NCI-H774 (cell line): ENCODE measurements around the gene CNGA3.
A peak's percentile ranks its signal among the peaks of the same experiment; 100 is the strongest.
"Not testable (repeated sequence)": the region's sequence is repeated elsewhere in the genome, so short reads cannot be mapped to it uniquely, and the experiment has no call there.

ENCODE experiments used
- DNase-seq: peaks from one replicate; lab custom pipeline; 2025; lab: John Stamatoyannopoulos, UW

The CNGA3 gene

DNA sequence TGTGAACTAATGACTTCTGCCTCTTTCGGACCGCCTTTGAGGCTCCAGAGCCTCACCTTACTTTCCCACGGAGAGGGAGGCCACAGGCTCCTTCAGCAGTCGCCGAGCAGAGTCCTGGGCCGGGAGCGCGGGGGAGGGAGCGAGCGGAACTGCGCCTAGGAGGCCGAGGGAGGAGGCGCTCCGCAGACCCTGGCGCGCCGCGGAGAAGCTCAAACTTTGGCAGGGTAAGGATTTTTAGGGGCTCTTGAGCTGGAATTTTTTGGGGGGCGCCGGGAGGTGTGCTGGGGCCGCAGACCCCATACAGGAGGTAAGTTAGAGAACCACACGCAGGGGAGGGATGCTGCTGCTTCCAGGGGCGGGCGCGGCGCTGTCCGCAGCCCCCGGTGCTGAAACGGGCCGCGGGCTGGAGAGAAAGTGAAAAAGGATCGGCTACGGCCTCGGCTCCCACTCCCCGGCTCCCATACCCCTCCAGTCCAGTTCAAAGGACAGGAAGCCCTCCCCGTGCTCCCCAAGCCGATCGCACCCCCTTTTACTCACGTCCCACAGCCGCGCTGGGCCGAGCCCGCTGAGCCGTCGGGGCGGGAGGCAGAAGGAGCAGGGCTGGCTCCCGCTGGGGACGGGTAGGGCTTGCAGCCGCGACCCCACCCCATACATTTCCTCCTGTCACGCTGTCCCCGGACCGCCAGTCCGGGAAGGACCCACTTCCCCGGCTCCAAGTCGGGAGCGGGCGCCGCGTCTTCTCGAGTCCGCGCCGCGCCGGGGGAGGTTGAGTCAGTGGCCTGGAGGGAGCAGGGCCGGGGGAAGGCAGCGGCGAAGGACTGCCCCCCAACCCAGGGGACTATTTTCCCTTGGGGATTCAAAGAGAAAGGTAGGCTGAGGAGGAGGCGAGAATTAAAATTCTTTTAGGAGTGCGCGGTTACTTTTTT lies at the start of gene CNGA3:
Gene CNGA3, plus strand, starts transcription at position 146 of the 926 bp plus-strand sequence. CDS start 23,520 bp downstream, outside the sequence.
- DNase-seq = no peak

DNA sequence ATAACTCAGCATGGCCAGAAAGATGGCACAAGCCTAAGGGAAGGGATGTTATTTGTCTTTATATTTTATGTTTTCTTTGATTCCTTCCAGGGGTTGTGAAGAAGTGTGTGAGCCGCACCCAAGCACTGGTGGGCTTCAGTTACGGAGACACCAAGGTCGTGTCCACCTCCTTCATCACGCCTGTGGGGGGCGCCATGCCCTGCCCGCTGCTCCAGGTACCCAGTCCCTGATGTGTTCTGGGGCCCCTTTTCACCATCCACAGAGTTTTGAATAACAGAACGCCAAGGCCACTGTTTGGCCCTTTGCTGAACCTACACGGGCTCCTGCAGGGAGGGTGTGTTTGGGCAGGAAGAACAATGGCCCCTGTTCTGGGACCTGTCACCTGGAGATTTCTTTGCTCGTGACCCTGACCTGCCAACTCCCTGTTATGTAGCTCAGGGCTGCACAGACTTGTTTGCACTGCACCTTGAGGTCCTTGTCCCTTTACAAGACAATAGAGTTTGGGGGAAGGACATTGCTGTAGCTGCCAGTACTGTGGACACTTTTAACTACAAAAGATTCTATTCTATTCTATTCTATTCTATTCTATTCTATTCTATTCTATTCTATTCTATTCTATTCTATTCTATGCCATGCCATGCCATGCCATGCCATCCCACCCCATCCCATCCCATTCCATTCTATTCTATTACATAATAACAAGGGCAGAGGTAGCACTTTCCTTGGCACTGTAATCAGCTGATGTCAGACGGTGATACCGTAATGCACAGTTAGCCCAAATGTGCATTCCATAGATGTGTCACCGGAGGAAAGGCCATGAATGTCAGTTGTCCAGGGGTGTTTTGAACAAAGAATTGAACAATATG lies 48.2 kb upstream of the CNGA3 start:
- DNase-seq = no peak

DNA sequence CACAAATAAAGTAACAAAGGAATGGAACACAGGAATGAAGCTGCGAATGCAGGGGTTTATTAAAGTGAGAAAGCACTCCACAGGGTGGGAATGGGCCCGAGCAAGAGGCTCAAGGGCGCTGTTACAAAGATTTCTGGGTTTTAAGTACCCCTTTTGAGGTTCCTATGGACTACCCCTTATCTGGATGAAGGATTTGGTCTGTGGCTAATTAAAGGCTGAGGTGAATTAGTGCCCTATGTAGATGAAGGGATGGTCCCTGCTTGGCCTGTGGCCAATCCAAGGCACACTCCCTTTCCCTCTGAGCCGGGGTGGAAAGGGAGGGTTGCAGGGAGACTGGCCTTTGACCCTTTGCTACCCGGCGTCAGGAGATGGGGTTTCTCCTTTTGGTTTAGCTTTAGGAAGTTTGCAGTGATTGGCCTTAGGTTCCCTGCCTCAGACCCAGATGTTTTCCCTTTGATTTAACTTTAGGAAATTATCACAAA lies 47.5 kb upstream of the CNGA3 start:
- no peak for DNase-seq

DNA sequence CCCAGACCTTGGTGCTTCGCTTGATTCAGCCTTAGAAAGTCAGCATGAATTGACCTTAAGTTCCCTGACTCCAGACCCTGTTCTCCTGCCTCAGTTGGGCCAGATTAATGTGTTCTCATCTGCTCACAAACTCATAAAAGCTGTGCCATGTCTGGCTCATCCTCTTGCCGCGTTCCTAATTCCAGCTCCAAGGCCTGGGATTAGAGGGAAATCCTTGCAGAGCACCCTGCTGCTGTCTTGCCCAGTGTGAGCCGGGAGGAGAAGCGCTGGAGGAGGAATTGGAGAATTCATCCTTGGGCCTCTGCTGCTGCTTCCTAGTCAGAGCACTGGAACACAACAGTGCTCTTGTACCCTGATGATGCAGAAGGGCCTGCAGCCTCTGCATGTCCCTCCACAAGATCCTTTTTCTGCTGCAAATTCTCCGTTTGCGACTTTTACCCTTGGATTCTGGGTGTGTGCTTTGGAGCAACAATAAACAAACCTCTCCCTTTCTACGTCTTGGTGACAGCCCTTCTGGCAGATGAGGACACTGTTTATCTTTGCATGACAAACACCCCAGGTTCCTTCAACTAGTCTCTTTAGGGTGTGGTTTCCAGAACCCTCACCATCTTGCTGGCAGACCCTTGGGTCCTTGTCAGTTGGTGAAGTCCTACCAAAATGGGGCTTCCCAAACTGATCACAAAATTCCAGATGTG lies 46.9 kb upstream of the CNGA3 start:
- DNase-seq = no peak

DNA sequence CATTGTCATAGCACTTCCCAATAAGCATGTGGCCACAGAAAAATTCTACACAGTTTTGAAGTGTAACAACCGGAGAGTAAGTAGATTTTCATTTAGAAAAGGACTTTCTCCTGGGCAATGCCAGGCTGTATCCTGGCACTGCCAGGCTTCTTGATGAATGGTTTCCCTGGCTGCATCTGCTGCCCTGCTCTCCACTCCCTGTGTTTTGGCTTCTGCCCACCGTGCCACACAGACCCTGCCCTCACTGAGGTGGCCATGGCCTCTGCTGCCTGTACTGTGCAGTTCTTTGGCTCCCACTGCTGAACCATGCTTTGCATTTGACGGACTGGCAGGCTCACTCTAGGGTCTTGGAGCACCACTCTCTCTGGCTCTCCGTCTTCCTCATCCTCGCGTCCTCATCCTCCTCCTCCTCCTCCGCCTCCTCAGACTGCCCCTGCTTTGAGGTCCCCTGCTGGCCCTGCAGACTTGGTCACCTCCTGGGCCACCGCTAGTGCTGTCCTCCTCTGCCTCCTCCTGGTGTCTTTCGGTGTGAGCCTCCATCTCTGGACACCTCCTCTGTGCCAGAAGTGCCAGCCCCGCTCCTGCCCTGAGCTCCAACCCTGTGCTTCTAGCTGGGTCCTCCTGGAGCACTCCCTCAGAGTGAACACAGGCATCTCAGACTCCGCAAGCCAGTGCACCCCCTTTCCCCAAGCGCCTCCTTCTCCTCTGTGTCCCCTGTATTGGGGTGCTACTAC lies 45.9 kb upstream of the CNGA3 start:
- no peak for DNase-seq

DNA sequence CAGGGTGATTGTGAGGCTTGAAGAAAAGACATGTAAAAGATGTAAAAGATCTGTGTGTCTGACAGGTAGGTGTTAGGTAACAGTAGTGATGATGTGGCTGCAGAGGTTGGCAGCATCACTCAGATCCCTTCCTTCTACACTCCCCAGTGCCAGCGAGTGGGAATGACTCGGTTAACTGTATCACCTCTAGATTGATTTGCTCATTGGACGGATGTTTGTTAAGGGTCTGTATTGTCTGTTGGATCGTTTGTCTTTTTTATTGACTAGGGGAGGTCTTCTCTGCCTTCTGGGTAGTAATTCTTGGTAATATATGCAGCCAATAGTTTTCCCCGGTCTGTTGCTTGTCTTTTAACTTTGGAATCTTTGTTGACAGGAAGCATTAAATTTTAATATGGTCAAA lies 44.8 kb upstream of the CNGA3 start:
- DNase-seq = no peak

DNA sequence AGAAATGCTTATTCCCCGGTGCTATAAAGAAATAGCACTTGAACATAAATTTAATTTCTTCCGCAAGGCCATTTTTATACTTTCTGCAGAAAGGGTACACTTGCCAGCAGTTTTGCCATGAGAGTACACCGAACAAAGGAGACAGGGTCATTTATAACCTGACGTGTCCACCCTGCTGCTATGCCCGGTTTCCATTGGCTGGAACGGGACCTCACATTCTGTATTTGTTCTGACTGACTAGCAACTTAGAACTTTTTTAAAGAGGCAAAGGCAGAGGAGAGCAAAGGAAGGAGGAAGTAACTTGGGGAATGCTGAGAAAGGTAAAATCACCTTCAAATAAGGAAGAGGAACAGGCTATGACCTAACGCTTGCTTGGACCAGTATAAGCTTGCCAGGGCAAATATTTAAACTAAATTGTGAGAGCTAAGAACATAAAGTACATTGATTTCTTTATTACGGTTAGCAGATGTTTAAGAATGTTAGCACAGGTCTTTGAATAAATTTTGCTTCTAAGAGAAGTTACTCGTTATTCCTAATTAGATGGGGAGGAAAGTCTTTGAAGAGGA lies 39.0 kb upstream of the CNGA3 start:
- not testable (repeated sequence) for DNase-seq

DNA sequence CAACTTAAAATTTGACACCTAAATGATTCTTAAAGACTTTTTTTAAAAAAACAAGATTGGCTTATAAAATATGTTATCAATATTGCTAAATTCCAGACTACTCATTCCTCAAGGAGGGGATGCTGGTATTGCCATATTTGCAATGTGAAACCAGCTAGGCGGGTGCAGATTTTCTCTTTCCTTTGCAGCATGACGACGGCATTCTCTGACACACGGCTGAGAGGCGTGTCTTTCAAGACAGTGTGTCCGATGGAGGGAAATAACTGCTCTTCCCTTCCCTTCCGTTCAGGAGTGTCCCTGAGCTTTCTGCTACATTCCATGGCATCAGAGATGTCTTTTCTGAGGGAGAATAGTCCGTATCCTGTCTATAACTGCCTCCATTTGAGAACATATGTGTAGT lies 38.2 kb upstream of the CNGA3 start:
- no peak for DNase-seq

DNA sequence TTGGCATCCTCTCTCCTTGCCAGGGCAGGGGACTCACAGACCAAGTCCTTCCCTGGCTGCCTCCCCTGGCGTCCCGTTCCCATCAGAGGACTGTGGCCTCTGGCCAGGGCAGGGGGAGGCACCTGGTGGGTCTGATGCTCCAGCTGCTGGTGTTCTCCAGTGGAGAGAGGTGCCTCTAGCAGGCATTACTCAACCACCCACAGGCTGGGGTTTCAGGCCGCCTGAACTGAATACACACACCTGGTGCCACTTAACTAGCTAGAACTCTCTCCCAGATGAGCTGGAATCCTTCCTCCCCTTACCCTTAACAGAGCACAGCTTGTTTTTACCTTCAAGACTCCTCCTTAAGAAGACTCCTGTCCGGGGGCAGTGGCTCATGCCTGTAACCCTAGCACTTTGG lies 37.7 kb upstream of the CNGA3 start:
- DNase-seq = peak; percentile 15

DNA sequence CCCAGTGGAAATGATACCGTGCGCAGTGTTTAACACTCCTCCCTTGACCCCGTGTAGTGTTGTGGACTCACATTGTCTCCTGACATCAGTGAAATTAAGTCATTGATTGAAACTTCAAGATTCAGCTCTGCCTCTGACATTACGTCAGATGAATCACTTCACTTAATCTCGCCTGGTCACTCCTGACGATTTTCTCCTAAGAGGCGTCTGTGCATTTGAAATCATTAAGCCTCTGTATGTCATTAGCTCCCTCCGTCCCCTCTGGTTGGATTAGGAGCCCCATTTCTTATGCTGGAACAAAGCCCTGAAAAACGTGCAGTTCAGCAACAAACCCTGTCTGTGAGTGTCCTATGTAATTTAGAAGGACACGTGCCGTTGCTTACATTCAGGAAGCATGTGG lies 36.7 kb upstream of the CNGA3 start:
- no peak for DNase-seq

DNA sequence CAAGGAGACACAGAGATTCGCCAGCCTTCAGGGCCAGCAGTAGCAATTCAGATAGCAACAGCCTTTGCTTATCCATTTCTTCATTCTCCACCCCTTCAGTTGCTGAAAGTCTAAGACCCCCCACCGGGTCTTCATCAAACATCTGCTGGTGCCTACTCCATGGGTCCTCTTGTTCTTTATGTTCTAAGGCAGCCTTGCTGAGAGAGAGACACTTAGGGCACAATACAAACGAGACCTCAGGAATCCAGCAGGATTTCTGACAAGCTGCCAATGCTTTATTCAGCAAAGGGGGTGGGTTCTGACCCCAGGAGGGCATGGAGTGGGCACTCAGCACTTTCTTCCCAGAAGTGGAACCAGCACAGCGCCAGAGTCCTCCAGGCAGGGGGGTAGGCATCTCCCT lies 36.2 kb upstream of the CNGA3 start:
- no peak for DNase-seq

DNA sequence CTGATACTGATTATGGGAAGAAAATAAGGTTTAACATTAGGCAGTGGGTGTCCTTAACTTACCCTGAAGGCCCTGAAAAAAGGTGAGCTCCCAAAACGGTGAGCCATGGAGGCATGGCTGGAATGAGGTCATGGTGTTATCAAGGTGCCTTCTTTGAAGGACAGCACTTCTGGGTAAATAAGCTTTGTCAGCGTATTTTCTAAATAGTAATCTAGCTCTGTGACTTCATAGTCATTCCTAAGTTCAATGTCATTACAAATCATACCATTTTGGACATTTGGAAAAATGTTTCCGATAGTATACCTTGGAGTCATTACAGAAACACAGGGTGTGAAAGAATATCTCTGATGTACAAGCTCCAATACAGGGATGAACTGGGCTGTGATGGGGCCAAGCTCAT lies 35.2 kb upstream of the CNGA3 start:
- DNase-seq = no peak

DNA sequence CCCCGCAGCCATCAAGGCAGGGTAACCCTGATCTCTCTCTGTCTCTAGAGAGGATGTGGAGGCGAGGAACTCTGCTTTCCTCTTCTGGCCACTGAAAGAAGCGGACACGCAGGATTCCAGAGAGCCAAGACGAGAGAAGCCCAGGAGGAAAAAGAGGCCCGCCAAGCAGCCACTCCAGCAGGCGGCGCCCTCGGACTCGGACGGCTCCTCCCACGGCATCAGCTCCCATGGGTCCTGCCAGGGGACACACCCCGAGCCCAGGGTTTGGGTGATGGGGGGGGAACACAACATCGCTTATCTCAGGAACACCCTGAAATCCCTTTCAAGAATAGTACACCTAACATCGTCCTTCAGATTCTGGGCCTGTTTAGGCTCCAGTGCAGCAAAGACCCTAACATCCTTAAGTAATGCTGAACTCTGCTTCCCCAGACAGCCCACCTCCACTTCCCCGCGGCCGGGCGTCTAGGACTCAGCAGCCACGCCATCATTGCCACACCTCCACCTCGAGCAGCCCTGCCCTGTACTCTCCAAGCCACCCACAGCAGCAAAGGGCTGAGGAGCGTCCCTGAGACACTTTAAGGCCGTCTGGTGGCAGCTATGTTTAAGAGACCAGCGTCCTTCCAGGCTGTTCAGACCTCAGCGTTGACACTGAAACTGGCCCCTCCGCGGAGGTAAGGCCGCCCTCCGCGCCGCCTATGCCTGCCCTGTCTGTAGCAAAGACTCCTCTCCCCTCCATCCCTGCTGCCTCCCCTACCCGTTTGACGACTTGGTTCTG lies 34.3 kb upstream of the CNGA3 start:
- no peak for DNase-seq

DNA sequence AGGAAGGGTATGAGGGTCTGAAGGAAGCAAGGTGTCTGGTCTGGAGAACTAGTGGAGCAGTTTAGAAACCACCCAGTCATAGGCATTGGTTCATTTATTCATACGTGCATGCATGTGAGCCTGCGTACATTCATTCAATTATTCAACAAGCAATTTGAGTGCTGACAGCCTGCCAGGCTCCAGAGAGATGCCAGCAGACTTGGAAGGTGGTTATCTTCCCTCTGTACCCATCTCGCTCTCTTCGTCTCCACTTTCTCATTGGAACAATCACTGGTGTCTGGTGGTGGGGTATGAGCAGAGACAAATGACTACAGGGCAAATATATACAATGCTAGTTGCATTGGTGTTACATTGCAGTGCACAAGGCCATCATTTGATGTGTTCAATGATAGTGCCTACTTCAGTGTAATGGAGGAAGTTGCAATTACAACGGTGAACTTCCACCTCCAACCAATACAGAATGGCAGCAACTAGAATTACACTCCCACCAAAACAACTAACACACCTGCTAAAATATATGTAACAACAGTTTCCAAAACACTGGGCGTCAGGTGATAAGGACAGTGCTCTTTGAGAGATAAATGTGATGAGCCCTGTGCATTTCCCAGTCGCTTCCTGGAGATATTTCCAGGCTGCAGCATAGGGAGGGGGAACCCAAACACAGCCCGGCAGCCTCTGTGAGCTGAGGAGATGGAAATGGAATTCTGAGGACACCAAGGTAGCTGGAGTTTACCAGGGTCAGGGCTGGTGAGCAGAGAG lies 32.6 kb upstream of the CNGA3 start:
- DNase-seq = no peak

DNA sequence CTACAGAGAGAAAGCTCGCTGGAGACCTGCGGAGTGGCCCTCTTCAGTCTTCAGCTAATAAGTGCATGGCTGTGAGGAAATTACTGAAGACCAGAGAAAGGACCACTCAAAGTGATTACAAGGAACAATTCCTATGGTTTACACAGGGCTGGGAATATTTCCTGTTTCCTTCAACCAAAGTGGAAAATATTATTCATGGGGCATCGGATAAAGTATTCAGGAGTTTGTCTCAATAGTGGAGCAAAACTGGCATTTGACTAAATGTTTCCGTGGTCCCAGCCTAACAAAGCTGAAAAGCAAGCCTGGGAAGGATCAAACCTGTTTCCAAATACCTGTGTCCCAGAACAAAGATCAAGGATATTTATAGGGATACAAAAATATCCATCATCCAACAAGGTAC lies 32.0 kb upstream of the CNGA3 start:
- DNase-seq = no peak

DNA sequence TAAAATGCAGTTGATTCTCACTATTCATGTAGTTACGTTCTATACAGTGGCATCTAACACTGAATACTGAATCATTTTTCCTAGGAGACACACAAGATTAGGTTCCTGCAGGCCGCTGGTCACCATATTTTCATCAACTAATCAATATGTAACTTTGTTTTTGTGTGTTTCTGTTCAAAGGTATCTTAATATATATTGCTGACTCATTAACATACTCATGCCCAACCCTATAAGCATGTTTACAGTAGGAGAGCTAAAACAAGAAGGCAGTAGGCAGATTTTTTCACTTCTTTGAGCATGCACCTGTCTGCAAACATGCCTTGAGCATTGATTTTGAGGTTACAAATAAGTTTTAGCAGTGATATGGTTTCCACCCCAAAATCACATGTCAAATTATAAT lies 30.3 kb upstream of the CNGA3 start:
- DNase-seq = no peak

DNA sequence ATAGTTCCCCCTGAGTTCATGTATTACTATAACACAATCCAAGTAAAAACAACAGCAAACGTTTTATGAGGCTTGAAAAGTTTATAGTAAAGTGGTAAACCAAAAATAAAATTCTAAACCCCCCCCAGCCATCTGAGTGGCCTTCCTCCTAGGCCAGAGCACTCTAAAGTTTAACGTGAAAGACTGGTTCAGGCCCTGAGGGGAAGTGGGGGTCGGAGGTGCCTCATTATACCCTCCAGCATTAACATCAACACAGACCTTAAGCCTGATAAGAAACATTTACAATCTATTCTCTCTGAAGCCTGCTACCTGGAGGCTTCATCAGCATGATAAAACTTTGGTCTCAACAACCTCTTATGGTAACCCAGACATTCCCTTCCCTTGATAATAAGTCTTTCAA lies 29.0 kb upstream of the CNGA3 start:
- no peak for DNase-seq

DNA sequence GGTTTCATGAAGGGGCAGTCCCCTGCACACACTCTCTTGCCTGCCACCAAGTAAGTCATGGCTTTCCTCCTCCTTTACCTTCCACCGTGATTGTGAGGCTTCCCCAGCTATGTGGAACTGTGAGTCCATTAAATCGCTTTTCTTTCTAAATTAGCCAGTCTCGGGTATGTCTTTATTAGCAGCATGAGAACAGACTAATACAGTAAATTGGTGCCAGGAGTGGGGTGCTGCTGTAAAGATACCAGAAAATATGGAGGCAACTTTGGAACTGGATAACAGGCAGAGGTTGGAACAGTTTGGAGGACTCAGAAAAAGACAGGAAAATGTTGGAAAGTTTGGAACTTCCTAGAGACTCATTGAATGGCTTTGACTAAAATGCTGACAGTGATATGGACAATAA lies 26.1 kb upstream of the CNGA3 start:
- DNase-seq = not testable (repeated sequence)

DNA sequence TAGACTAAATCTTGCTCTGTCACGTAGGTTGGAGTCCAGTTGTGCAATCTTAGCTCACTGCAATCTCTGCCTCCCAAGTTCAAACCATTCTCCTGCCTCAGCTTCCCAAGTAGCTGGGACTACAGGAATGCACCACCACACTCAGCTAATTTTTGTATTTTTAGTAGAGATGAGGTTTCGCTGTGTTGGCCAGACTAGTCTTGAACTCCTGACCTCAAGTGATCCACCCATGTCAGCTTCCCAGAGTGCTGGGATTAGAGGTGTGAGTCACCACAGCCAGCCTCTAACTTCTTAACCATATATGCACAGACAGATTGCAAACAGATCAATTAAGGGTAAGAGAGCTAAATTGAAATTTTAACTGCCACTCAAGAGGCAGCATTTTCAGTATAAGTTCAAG lies 22.1 kb upstream of the CNGA3 start:
- DNase-seq = no peak

DNA sequence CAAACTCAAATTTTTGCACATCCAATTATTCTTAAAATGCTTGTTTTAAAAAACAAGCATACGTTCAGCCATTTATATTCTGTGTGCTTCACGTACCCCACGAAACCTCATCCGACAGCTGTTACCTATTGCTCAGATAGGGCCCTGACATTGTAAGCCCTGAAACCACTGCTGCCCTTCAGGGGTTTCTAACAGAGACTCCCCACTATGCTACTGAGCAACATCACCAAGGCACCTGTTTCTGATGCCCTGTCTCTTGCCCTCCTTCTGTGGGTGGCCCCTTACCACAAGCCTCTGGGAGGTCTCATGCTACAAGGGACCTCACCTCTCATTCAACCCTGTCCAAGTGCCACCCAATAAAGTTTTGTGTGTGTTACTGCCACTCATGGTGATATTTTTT lies 18.5 kb upstream of the CNGA3 start:
- no peak for DNase-seq
